ENCODE measurements around the gene SRGAP1.
A peak's percentile ranks its signal among the peaks of the same experiment; 100 is the strongest.

SRGAP1 gene

GRCh38 chr12:63915105-63915800 lies 70.8 kb downstream of the SRGAP1 start:
- no peak overlapping the region for H3K4me2 ChIP-seq
- H3K4me1 ChIP-seq: peaks cover 37% of the 10 kb centered on the region
- H4K20me1 ChIP-seq: no peaks in the 10 kb centered on the region
- H3K27ac ChIP-seq: no peak overlapping the region
- TF ChIP-seq Cebpa-rat (IDR thresholded peaks at IDR 0.05): no peak
- no peaks in the 10 kb centered on the region for H3K9me3 ChIP-seq
- no peak overlapping the region for H3K9ac ChIP-seq
- no peak overlapping the region for H3K4me3 ChIP-seq
- no peaks in the 10 kb centered on the region for H3K27me3 ChIP-seq
- no peaks in the 10 kb centered on the region for H3K36me3 ChIP-seq

GRCh38 chr12:63916561-63917476 lies 72.3 kb downstream of the SRGAP1 start:
- TF ChIP-seq Cebpa-rat (IDR thresholded peaks at IDR 0.05): no peak
- no peaks in the 10 kb centered on the region for H3K9me3 ChIP-seq
- no peak overlapping the region for H3K4me3 ChIP-seq
- H3K27me3 ChIP-seq: no peaks in the 10 kb centered on the region
- H3K9ac ChIP-seq: no peak overlapping the region
- peak overlapping the region; percentile 64 for H3K4me2 ChIP-seq
- H3K27ac ChIP-seq: no peak overlapping the region
- H3K4me1 ChIP-seq: peaks cover 37% of the 10 kb centered on the region
- no peaks in the 10 kb centered on the region for H3K36me3 ChIP-seq
- H4K20me1 ChIP-seq: no peaks in the 10 kb centered on the region

GRCh38 chr12:63917477-63917862 lies 73.0 kb downstream of the SRGAP1 start:
- Histone ChIP-seq H3K36me3 (no peaks in the 10 kb centered on the region), H3K9me3 (no peaks in the 10 kb centered on the region), H3K27me3 (no peaks in the 10 kb centered on the region), H3K4me3 (no peak overlapping the region), H3K4me1 (peaks cover 37% of the 10 kb centered on the region), H3K9ac (no peak overlapping the region), H3K27ac (no peak overlapping the region), H3K4me2 (peak overlapping the region; percentile 64), H4K20me1 (no peaks in the 10 kb centered on the region)
- TF ChIP-seq Cebpa-rat (IDR thresholded peaks at IDR 0.05): no peak

- peak overlapping the region; percentile 64 for H3K4me2 ChIP-seq
- H3K9ac ChIP-seq: no peak overlapping the region
- H3K36me3 ChIP-seq: no peaks in the 10 kb centered on the region
- H3K4me3 ChIP-seq: no peak overlapping the region
- no peaks in the 10 kb centered on the region for H3K9me3 ChIP-seq
- no peaks in the 10 kb centered on the region for H3K27me3 ChIP-seq
- TF ChIP-seq Cebpa-rat (IDR thresholded peaks at IDR 0.05): no peak
- peaks cover 37% of the 10 kb centered on the region for H3K4me1 ChIP-seq
- H3K27ac ChIP-seq: no peak overlapping the region
- no peaks in the 10 kb centered on the region for H4K20me1 ChIP-seq
Measured at GRCh38 chr12:63917864-63918799, 73.6 kb downstream of the SRGAP1 start.

GRCh38 chr12:63918800-63919300 lies 74.3 kb downstream of the SRGAP1 start:
- H3K27ac ChIP-seq: no peak overlapping the region
- no peaks in the 10 kb centered on the region for H3K27me3 ChIP-seq
- no peak overlapping the region for H3K4me3 ChIP-seq
- no peaks in the 10 kb centered on the region for H4K20me1 ChIP-seq
- no peak for TF ChIP-seq Cebpa-rat (IDR thresholded peaks at IDR 0.05)
- H3K9ac ChIP-seq: no peak overlapping the region
- H3K4me2 ChIP-seq: peak overlapping the region; percentile 64
- peaks cover 37% of the 10 kb centered on the region for H3K4me1 ChIP-seq
- H3K9me3 ChIP-seq: no peaks in the 10 kb centered on the region
- no peaks in the 10 kb centered on the region for H3K36me3 ChIP-seq

- no peak overlapping the region for H3K4me3 ChIP-seq
- H3K36me3 ChIP-seq: no peaks in the 10 kb centered on the region
- no peak overlapping the region for H3K27ac ChIP-seq
- H3K27me3 ChIP-seq: no peaks in the 10 kb centered on the region
- no peak overlapping the region for H3K9ac ChIP-seq
- no peaks in the 10 kb centered on the region for H4K20me1 ChIP-seq
- no peak for TF ChIP-seq Cebpa-rat (IDR thresholded peaks at IDR 0.05)
- H3K4me1 ChIP-seq: peaks cover 37% of the 10 kb centered on the region
- no peak overlapping the region for H3K4me2 ChIP-seq
- no peaks in the 10 kb centered on the region for H3K9me3 ChIP-seq
Measured at GRCh38 chr12:63919756-63920155, 75.3 kb downstream of the SRGAP1 start.

GRCh38 chr12:63921157-63921556 lies 76.7 kb downstream of the SRGAP1 start:
- peaks cover 33% of the 10 kb centered on the region for H3K4me1 ChIP-seq
- H3K4me3 ChIP-seq: no peak overlapping the region
- H3K4me2 ChIP-seq: no peak overlapping the region
- H3K27me3 ChIP-seq: no peaks in the 10 kb centered on the region
- no peaks in the 10 kb centered on the region for H4K20me1 ChIP-seq
- no peaks in the 10 kb centered on the region for H3K36me3 ChIP-seq
- H3K9me3 ChIP-seq: no peaks in the 10 kb centered on the region
- H3K27ac ChIP-seq: no peak overlapping the region
- TF ChIP-seq Cebpa-rat (IDR thresholded peaks at IDR 0.05): no peak
- no peak overlapping the region for H3K9ac ChIP-seq

- Histone ChIP-seq H3K36me3 (no peaks in the 10 kb centered on the region), H3K27me3 (no peaks in the 10 kb centered on the region), H4K20me1 (no peaks in the 10 kb centered on the region), H3K4me2 (no peak overlapping the region), H3K9ac (no peak overlapping the region), H3K9me3 (no peaks in the 10 kb centered on the region), H3K4me1 (peaks cover 20% of the 10 kb centered on the region), H3K4me3 (no peak overlapping the region), H3K27ac (no peak overlapping the region)
- no peak for TF ChIP-seq Cebpa-rat (IDR thresholded peaks at IDR 0.05)
Measured at GRCh38 chr12:63922474-63922873, 78.0 kb downstream of the SRGAP1 start.

- no peak for TF ChIP-seq Cebpa-rat (IDR thresholded peaks at IDR 0.05)
- no peaks in the 10 kb centered on the region for H3K27me3 ChIP-seq
- H3K27ac ChIP-seq: no peak overlapping the region
Measured at GRCh38 chr12:63924781-63925180, 80.3 kb downstream of the SRGAP1 start.

More at GRCh38 chr12:63924781-63925180, 80.3 kb downstream of the SRGAP1 start:
- H3K4me3 ChIP-seq: no peak overlapping the region
- no peak overlapping the region for H3K9ac ChIP-seq
- no peaks in the 10 kb centered on the region for H3K36me3 ChIP-seq
- H3K4me2 ChIP-seq: no peak overlapping the region
- H3K9me3 ChIP-seq: no peaks in the 10 kb centered on the region; the same call in 1 of the 2 replicates
- no peaks in the 10 kb centered on the region for H3K4me1 ChIP-seq
- H4K20me1 ChIP-seq: no peaks in the 10 kb centered on the region

Data from BLaER1 (cell line).